HepG2 (cell line): ENCODE results near the gene AGBL3.

ENCODE experiments used
- EZH2 ChIP-seq: conservative IDR thresholded peaks from 2 replicates; pipeline ENCODE4 v1.6.1; 2012; ENCODE audit warnings: mild to moderate bottlenecking, low read depth, low read length, moderate library complexity
- KDM5A ChIP-seq: fragments of 200-600 bp; sonication (generic); IDR thresholded peaks from 2 replicates; pipeline ENCODE4 v1.7.0; 2018; ENCODE audit warnings: antibody characterized with exemption, mild to moderate bottlenecking, low read length, borderline replicate concordance
- MTA1 ChIP-seq: sonication (generic); formaldehyde crosslinking; IDR thresholded peaks from 2 replicates; pipeline ENCODE4 v1.4.0; 2020; ENCODE audit warnings: missing genetic modification reagents, mild to moderate bottlenecking, borderline replicate concordance
- PAX8 ChIP-seq: sonication (generic); formaldehyde crosslinking; IDR thresholded peaks from 2 replicates; pipeline ENCODE4 v1.8.0; 2022; ENCODE audit warnings: mild to moderate bottlenecking, missing genetic modification reagents, borderline replicate concordance
- RFX5 ChIP-seq: IDR thresholded peaks from 2 replicates; pipeline ENCODE4 v1.6.1; 2011; ENCODE audit warnings: low read depth, low read length, improper control_type of control experiment
- ZNF17 ChIP-seq: sonication (generic); formaldehyde crosslinking; IDR thresholded peaks from 2 replicates; pipeline ENCODE4 v1.5.0; 2020; ENCODE audit warnings: mild to moderate bottlenecking, missing genetic modification reagents
- ZNF484 ChIP-seq: sonication (generic); formaldehyde crosslinking; IDR thresholded peaks from 2 replicates; pipeline ENCODE4 v1.5.1; 2020; ENCODE audit warnings: mild to moderate bottlenecking, low read depth, missing genetic modification reagents, borderline replicate concordance
- ZNF577 ChIP-seq: sonication (generic); formaldehyde crosslinking; IDR thresholded peaks from 2 replicates; pipeline ENCODE4 v1.4.0; 2020; ENCODE audit warnings: mild to moderate bottlenecking, low read depth, missing genetic modification reagents, borderline replicate concordance
- TF ChIP-seq, protein P1 (sequence below): sonication (generic); formaldehyde crosslinking; IDR thresholded peaks from 2 replicates; pipeline ENCODE4 v1.4.0; 2020; ENCODE audit warnings: missing genetic modification reagents
- TF ChIP-seq, protein P2 (sequence below): IDR thresholded peaks from 2 replicates; pipeline ENCODE4 v1.6.1; 2016; ENCODE audit warnings: low read depth, missing genetic modification reagents, missing compliant biosample characterization
- TF ChIP-seq, protein P3 (sequence below): sonication (generic); formaldehyde crosslinking; IDR thresholded peaks from 2 replicates; pipeline ENCODE4 v1.5.0; 2020; ENCODE audit warnings: mild to moderate bottlenecking, missing genetic modification reagents, moderate library complexity

DNA sequence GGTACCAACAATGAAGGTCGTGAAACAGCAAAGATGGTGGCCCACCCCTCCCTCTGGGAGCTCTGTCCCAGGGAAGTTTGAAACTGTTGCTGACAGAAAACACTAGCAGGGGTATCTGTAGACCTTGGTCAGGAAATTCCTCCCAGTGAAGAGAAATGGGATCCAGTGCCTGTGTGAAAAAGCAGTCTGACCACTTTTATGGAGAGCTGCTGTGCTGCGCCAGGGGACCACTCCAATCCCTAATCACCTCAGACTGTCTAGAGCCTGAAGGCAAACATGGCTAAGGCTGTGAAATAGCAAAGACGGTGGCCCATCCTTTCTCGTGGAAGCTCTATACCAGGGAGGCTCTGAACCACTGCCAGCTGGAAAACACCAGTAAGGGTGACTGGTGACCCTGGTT, 123.3 kb downstream of the AGBL3 start:
- TF ChIP-seq MTA1 (no peak), ZNF17 (no peak), EZH2 (no peak), KDM5A (no peak), PAX8 (CRISPR knock-in tag) (no peak), ZNF484 (CRISPR knock-in tag) (no peak), ZNF577 (CRISPR knock-in tag) (no peak), RFX5 (no peak)
- TF ChIP-seq, protein P1, sequence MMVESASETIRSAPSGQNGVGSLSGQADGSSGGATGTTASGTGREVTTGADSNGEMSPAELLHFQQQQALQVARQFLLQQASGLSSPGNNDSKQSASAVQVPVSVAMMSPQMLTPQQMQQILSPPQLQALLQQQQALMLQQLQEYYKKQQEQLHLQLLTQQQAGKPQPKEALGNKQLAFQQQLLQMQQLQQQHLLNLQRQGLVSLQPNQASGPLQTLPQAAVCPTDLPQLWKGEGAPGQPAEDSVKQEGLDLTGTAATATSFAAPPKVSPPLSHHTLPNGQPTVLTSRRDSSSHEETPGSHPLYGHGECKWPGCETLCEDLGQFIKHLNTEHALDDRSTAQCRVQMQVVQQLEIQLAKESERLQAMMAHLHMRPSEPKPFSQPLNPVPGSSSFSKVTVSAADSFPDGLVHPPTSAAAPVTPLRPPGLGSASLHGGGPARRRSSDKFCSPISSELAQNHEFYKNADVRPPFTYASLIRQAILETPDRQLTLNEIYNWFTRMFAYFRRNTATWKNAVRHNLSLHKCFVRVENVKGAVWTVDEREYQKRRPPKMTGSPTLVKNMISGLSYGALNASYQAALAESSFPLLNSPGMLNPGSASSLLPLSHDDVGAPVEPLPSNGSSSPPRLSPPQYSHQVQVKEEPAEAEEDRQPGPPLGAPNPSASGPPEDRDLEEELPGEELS (CRISPR knock-in tag): no peak
- TF ChIP-seq, protein P2, sequence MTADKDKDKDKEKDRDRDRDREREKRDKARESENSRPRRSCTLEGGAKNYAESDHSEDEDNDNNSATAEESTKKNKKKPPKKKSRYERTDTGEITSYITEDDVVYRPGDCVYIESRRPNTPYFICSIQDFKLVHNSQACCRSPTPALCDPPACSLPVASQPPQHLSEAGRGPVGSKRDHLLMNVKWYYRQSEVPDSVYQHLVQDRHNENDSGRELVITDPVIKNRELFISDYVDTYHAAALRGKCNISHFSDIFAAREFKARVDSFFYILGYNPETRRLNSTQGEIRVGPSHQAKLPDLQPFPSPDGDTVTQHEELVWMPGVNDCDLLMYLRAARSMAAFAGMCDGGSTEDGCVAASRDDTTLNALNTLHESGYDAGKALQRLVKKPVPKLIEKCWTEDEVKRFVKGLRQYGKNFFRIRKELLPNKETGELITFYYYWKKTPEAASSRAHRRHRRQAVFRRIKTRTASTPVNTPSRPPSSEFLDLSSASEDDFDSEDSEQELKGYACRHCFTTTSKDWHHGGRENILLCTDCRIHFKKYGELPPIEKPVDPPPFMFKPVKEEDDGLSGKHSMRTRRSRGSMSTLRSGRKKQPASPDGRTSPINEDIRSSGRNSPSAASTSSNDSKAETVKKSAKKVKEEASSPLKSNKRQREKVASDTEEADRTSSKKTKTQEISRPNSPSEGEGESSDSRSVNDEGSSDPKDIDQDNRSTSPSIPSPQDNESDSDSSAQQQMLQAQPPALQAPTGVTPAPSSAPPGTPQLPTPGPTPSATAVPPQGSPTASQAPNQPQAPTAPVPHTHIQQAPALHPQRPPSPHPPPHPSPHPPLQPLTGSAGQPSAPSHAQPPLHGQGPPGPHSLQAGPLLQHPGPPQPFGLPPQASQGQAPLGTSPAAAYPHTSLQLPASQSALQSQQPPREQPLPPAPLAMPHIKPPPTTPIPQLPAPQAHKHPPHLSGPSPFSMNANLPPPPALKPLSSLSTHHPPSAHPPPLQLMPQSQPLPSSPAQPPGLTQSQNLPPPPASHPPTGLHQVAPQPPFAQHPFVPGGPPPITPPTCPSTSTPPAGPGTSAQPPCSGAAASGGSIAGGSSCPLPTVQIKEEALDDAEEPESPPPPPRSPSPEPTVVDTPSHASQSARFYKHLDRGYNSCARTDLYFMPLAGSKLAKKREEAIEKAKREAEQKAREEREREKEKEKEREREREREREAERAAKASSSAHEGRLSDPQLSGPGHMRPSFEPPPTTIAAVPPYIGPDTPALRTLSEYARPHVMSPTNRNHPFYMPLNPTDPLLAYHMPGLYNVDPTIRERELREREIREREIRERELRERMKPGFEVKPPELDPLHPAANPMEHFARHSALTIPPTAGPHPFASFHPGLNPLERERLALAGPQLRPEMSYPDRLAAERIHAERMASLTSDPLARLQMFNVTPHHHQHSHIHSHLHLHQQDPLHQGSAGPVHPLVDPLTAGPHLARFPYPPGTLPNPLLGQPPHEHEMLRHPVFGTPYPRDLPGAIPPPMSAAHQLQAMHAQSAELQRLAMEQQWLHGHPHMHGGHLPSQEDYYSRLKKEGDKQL: no peak
- TF ChIP-seq, protein P3, sequence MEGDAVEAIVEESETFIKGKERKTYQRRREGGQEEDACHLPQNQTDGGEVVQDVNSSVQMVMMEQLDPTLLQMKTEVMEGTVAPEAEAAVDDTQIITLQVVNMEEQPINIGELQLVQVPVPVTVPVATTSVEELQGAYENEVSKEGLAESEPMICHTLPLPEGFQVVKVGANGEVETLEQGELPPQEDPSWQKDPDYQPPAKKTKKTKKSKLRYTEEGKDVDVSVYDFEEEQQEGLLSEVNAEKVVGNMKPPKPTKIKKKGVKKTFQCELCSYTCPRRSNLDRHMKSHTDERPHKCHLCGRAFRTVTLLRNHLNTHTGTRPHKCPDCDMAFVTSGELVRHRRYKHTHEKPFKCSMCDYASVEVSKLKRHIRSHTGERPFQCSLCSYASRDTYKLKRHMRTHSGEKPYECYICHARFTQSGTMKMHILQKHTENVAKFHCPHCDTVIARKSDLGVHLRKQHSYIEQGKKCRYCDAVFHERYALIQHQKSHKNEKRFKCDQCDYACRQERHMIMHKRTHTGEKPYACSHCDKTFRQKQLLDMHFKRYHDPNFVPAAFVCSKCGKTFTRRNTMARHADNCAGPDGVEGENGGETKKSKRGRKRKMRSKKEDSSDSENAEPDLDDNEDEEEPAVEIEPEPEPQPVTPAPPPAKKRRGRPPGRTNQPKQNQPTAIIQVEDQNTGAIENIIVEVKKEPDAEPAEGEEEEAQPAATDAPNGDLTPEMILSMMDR (CRISPR knock-in tag): no peak
